GM18873 (cell line): ENCODE measurements around the gene RGS5.

Source experiments
- ATAC-seq: cut with Tn5 transposase; IDR thresholded peaks from one replicate; pipeline ENCODE4 v1.9.1; 2021; ENCODE audit warnings: mild to moderate bottlenecking, moderate library complexity, moderate number of reproducible peaks; ENCODE audit not compliant: unreplicated experiment, low FRiP score

The RGS5 gene

GRCh38 chr1:163093579-163093978 is 109.1 kb downstream of the RGS5 start:
- no peak for ATAC-seq

DNA sequence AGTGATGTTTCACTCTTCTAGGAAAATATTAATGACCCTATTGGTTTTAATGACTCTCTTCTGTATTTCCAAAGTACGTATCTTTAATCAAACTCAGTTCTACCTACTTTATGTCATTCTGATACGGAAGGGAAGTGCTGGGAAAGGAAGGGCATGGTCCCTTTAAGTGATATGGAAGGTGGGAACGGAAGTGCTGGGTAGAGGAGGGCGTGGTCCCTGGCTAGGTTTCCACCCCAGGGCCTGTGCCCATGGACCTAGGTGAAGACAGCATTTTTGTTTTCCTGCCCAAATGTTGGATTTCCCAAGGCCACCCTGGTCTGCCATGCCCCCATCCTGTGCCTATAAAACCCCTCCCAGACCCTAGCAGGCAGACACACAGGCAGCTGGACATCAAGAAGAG is 109.5 kb downstream of the RGS5 start:
- no peak for ATAC-seq
